HEK293T (cell line): ENCODE results near the gene AP3M1.

ENCODE experiments used
- CTCF ChIA-PET: fragments of 350-600 bp; formaldehyde crosslinking; extraction: SDS; loops from one replicate; lab custom pipeline; 2021; ENCODE audit warnings: antibody characterized with exemption, inconsistent platforms; lab: Yijun Ruan, JAX
- POLR2A ChIA-PET: fragments of 350-600 bp; formaldehyde crosslinking; extraction: SDS; loops from one replicate; lab custom pipeline; 2020; ENCODE audit warnings: antibody characterized with exemption, inconsistent platforms; lab: Yijun Ruan, JAX
- DNase-seq: peaks from one replicate; pipeline ENCODE4 v3.0.0; 2012; ENCODE audit warnings: mixed read lengths; ENCODE audit errors: extremely low spot score
- ARNT ChIP-seq: fragments of 450-650 bp; IDR thresholded peaks from 2 replicates; pipeline ENCODE4 v1.6.1; 2017; ENCODE audit warnings: mild to moderate bottlenecking
- BHLHE40 ChIP-seq: fragments of 450-650 bp; IDR thresholded peaks from 2 replicates; pipeline ENCODE4 v1.6.1; 2016; ENCODE audit warnings: mild to moderate bottlenecking, moderate library complexity, borderline replicate concordance
- CTBP1 ChIP-seq: fragments of 450-650 bp; IDR thresholded peaks from 2 replicates; pipeline ENCODE4 v1.6.1; 2016; ENCODE audit warnings: borderline replicate concordance
- ELF4 ChIP-seq: fragments of 450-650 bp; IDR thresholded peaks from 2 replicates; pipeline ENCODE4 v1.6.1; 2017; ENCODE audit warnings: antibody characterized with exemption
- FOXA1 ChIP-seq: fragments of 450-650 bp; IDR thresholded peaks from 2 replicates; pipeline ENCODE4 v1.6.1; 2016; ENCODE audit warnings: mild to moderate bottlenecking
- FOXK2 ChIP-seq: fragments of 450-650 bp; IDR thresholded peaks from 2 replicates; pipeline ENCODE4 v1.6.1; 2016; ENCODE audit warnings: mild to moderate bottlenecking
- FOXM1 ChIP-seq: fragments of 450-650 bp; IDR thresholded peaks from 2 replicates; pipeline ENCODE4 v1.6.1; 2017; ENCODE audit warnings: mild to moderate bottlenecking, borderline replicate concordance
- HDGF ChIP-seq: fragments of 450-650 bp; IDR thresholded peaks from 2 replicates; pipeline ENCODE4 v1.6.1; 2017; ENCODE audit warnings: antibody characterized with exemption, borderline replicate concordance
- L3MBTL2 ChIP-seq: fragments of 450-650 bp; conservative IDR thresholded peaks from 2 replicates; pipeline ENCODE4 v1.6.1; 2016; ENCODE audit warnings: mild to moderate bottlenecking
- LEF1 ChIP-seq: fragments of 450-650 bp; IDR thresholded peaks from 2 replicates; pipeline ENCODE4 v1.6.1; 2017; ENCODE audit warnings: mild to moderate bottlenecking, borderline replicate concordance
- NFRKB ChIP-seq: fragments of 450-650 bp; IDR thresholded peaks from 2 replicates; pipeline ENCODE4 v1.6.1; 2016; ENCODE audit warnings: mild to moderate bottlenecking, moderate library complexity
- PKNOX1 ChIP-seq: fragments of 450-650 bp; IDR thresholded peaks from 2 replicates; pipeline ENCODE4 v1.6.1; 2016
- SP1 ChIP-seq: fragments of 450-650 bp; IDR thresholded peaks from 2 replicates; pipeline ENCODE4 v1.6.1; 2017
- SUZ12 ChIP-seq: fragments of 450-650 bp; IDR thresholded peaks from 2 replicates; pipeline ENCODE4 v1.6.1; 2016; ENCODE audit warnings: mild to moderate bottlenecking
- TARDBP ChIP-seq: fragments of 450-650 bp; IDR thresholded peaks from 2 replicates; pipeline ENCODE4 v1.6.1; 2016
- ZNF384 ChIP-seq: fragments of 450-650 bp; IDR thresholded peaks from 2 replicates; pipeline ENCODE4 v1.6.1; 2016

Gene AP3M1

GRCh38 chr10:74123081-74123480, 27.5 kb downstream of the AP3M1 start:
- TF ChIP-seq PKNOX1 (no peak), NFRKB (no peak), TARDBP (no peak), ELF4 (no peak), BHLHE40 (no peak)
- ChIA-PET CTCF (no interaction called here), POLR2A (no interaction called here)
- DNase-seq, result no peak

GRCh38 chr10:74122060-74122459, 28.6 kb downstream of the AP3M1 start:
- DNase-seq, result no peak
- TF ChIP-seq FOXM1 (no peak), TARDBP (no peak), ARNT (no peak), SUZ12 (no peak), L3MBTL2 (no peak), NFRKB (no peak), SP1 (no peak), ELF4 (no peak)
- POLR2A ChIA-PET, result no interaction called here
- CTCF ChIA-PET, result interaction anchor here (0.6 kb wide), 1 partner anchor 357 kb away, joined by 7 read pairs; no protein-coding TSS in a partner anchor

GRCh38 chr10:74121368-74121767, 29.3 kb downstream of the AP3M1 start:
- TF ChIP-seq ZNF384, result no peak
- TF ChIP-seq NFRKB, result no peak
- no peak for TF ChIP-seq LEF1
- TF ChIP-seq ARNT, result no peak
- TF ChIP-seq BHLHE40, result no peak
- no peak for TF ChIP-seq FOXK2
- TF ChIP-seq TARDBP, result no peak
- no peak for TF ChIP-seq L3MBTL2
- TF ChIP-seq FOXM1, result no peak
- no peak for TF ChIP-seq FOXA1
- ChIA-PET POLR2A (interaction anchor here (0.6 kb wide), 1 partner anchor 11 kb away, joined by 3 read pairs; no protein-coding TSS in a partner anchor), CTCF (interaction anchor here (0.6 kb wide), 1 partner anchor 358 kb away, joined by 7 read pairs; no protein-coding TSS in a partner anchor)
- no peak for DNase-seq

GRCh38 chr10:74120911-74121310, 29.7 kb downstream of the AP3M1 start:
- no peak for DNase-seq
- TF ChIP-seq FOXM1 (no peak), HDGF (no peak), ARNT (no peak), NFRKB (no peak), FOXA1 (no peak), ELF4 (no peak), SUZ12 (no peak), LEF1 (no peak), ZNF384 (no peak), TARDBP (no peak), BHLHE40 (no peak), CTBP1 (no peak), L3MBTL2 (no peak), PKNOX1 (no peak), FOXK2 (no peak), SP1 (no peak)
- ChIA-PET POLR2A (interaction anchor here (0.6 kb wide), 1 partner anchor 37 kb away, joined by 3 read pairs; no protein-coding TSS in a partner anchor), CTCF (no interaction called here)

GRCh38 chr10:74118804-74119203, 31.8 kb downstream of the AP3M1 start:
- no peak for TF ChIP-seq TARDBP
- DNase-seq, result no peak
- POLR2A ChIA-PET, result interaction anchor here (1.4 kb wide), 1 partner anchor 57 kb away, joined by 5 read pairs; no protein-coding TSS in a partner anchor
- CTCF ChIA-PET, result interaction anchor here (0.6 to 1.3 kb wide), 2 partner anchors 9 to 16 kb away, joined by 3 to 5 read pairs; no protein-coding TSS in a partner anchor

- no peak for DNase-seq
- ChIA-PET POLR2A (interaction anchor here (0.7 to 1.4 kb wide), 2 partner anchors 58 to 1287 kb away, joined by 3 to 5 read pairs; no protein-coding TSS in a partner anchor), CTCF (interaction anchor here (1.3 kb wide), 1 partner anchor 15 kb away, joined by 5 read pairs; no protein-coding TSS in a partner anchor)
- TF ChIP-seq ZNF384 (no peak), TARDBP (no peak), ELF4 (no peak), ARNT (no peak), BHLHE40 (no peak), FOXA1 (no peak), CTBP1 (no peak), L3MBTL2 (no peak), SUZ12 (no peak), LEF1 (no peak), NFRKB (no peak), HDGF (no peak), FOXK2 (no peak), SP1 (no peak), FOXM1 (no peak), PKNOX1 (no peak)
Observed at GRCh38 chr10:74117738-74118137, 32.9 kb downstream of the AP3M1 start.
